ENCODE measurements around the gene AP2A1. TPM values are rescaled to one million over a fixed set of nuclear protein-coding genes. Genes with fewer than 3 reads are reported as not detected.

AP2A1 gene
- total and polyA plus RNA-seq, 2 experiments from 2014 or later = 64.9 to 124 TPM

DNA sequence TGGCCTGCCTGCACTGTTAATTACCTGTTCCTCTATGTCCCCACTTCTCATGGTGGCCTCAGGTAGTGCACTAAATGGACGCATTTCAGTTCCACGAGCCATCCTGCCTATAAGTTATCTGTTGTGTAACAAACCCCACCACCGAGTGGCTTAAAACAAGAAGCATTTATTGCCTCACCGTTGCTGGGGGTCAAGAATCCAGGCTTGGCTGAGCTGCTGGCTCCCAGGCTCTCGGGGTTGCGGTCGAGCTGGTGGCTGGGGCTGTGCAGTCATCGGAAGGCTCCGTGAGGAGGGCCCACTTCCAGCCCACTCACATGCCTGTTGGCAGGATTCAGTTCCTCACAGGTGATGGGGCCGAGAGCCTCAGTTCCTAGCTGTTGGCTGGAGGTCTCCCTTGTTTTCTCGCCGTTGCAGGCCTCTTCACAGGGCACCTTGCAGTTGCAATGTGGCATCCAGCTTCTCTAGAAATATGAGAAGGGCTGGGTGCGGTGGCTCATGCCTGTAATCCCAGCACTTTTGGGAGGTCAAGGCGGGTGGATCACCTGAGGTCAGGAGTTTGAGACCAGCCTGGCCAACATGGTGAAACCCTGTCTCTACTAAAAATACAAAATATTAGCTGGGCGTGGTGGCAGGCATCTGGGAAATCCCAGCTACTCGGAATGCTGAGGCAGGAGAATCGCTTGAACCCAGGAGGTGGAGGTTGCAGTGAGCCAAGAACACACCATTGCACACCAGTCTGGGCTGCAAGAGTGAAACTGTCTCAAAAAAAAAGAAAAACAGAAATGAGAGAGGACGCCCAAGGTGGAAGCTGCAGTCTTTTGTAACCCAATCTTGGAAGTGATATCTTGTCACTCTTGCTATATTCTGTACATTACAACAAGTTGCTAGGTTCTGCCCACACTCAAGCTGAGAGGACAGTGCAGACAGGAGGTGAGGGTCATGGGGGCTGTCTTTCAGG, 77.6 kb downstream of the AP2A1 start:
- H3K4me1 ChIP-seq (ENCODE audit: insufficient read depth) = peaks cover 9% of the 10 kb centered on the region
- H3K9me2 ChIP-seq (ENCODE audit: insufficient read depth) = no peaks in the 10 kb centered on the region
- no peaks in the 10 kb centered on the region for H3K27me3 ChIP-seq (replicated peaks; ENCODE audit: insufficient read depth)
- H4K20me1 ChIP-seq (ENCODE audit: insufficient read depth) = no peaks in the 10 kb centered on the region
- H3K9me3 ChIP-seq (ENCODE audit: low read depth) = no peaks in the 10 kb centered on the region
- no peak overlapping the region for H2AFZ ChIP-seq
- no peak overlapping the region for H3K9ac ChIP-seq
- in situ Hi-C loops (cut with MboI) = no loop called here
- H3K4me3 ChIP-seq = no peak overlapping the region
- H3K27ac ChIP-seq = no peak overlapping the region
- H3K4me2 ChIP-seq (ENCODE audit: unreplicated experiment) = no peak overlapping the region
- no peak for DNase-seq
- WGBS, 2 experiments (ENCODE audit: low coverage in 1 of 2, low lambda C conversion rate in 2 of 2, missing lambda C conversion rate in 2 of 2) = 85 to 87% methylated on average over 18 of the region's 18 CpGs
- H3K79me2 ChIP-seq (ENCODE audit: insufficient read depth) = peaks cover 2% of the 10 kb centered on the region; the same call in 1 of the 2 replicates
- peaks cover 26% of the 10 kb centered on the region for H3F3A ChIP-seq (ENCODE audit: insufficient read depth)
- no peaks in the 10 kb centered on the region; the same call in 1 of the 2 replicates for H3K36me3 ChIP-seq (ENCODE audit: low read depth)
- no peak for TF ChIP-seq EZH2phosphoT487 (IDR thresholded peaks at IDR 0.05; ENCODE audit: insufficient read depth, low read depth)
- TF ChIP-seq EZH2 (IDR thresholded peaks at IDR 0.05; ENCODE audit: insufficient read depth, poor library complexity, severe bottlenecking) = no peak

DNA sequence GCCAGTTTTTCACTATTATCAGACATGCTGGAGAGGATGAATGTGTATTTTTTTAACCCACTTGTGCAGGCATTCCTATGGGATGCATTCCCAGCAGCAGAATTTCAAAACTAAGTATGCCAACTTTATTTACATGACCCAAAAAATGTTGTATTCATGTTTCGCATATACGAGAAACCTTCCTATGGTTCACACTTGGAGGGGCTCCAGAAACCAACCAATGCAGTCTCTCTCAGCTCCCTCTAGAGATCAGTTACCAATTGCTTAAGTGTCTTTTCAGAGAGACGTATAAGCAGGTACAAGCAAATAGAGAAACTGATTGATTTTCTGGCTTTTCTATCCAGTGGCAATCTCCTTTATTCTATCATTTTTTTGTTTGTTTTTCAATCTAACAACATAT, 78.6 kb downstream of the AP2A1 start:
- H3K9ac ChIP-seq = no peak overlapping the region
- no peak overlapping the region for H3K27ac ChIP-seq
- WGBS, 2 experiments (ENCODE audit: low coverage in 1 of 2, low lambda C conversion rate in 2 of 2, missing lambda C conversion rate in 2 of 2) = 71 to 72% methylated on average over 3 of the region's 3 CpGs
- H3K27me3 ChIP-seq (replicated peaks; ENCODE audit: insufficient read depth) = no peaks in the 10 kb centered on the region
- H3K36me3 ChIP-seq (ENCODE audit: low read depth) = no peaks in the 10 kb centered on the region
- peaks cover 35% of the 10 kb centered on the region for H3F3A ChIP-seq (ENCODE audit: insufficient read depth)
- no peak overlapping the region for H3K4me3 ChIP-seq
- peaks cover 10% of the 10 kb centered on the region for H3K79me2 ChIP-seq (ENCODE audit: insufficient read depth)
- no peak overlapping the region for H3K4me2 ChIP-seq (ENCODE audit: unreplicated experiment)
- H3K9me3 ChIP-seq (ENCODE audit: low read depth) = no peaks in the 10 kb centered on the region
- in situ Hi-C loops (cut with MboI) = no loop called here
- no peaks in the 10 kb centered on the region for H3K9me2 ChIP-seq (ENCODE audit: insufficient read depth)
- DNase-seq = no peak
- H2AFZ ChIP-seq = no peak overlapping the region
- H4K20me1 ChIP-seq (ENCODE audit: insufficient read depth) = no peaks in the 10 kb centered on the region
- no peak for TF ChIP-seq EZH2phosphoT487 (IDR thresholded peaks at IDR 0.05; ENCODE audit: insufficient read depth, low read depth)
- TF ChIP-seq EZH2 (IDR thresholded peaks at IDR 0.05; ENCODE audit: insufficient read depth, poor library complexity, severe bottlenecking) = no peak
- H3K4me1 ChIP-seq (ENCODE audit: insufficient read depth) = peaks cover 9% of the 10 kb centered on the region

DNA sequence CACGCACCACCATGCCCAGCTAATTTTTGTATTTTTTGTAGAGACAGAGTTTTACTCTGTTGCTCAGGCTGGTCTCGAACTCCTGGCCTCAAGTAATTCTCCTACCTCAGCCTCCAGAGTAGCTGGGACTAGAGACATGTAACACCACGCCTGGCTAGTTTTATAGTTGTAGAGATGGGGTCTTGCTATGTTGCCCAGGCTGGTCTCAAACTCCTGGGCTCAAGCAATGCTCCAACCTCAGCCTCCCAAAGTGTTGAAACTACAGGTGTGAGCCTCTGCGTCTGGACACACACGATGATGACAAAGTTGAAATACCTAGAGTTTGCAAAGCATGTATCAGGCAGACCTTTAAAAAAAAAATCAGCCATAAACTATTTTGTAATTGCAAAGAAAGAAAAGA, 79.6 kb downstream of the AP2A1 start:
- Histone ChIP-seq H3K27ac (no peak overlapping the region), H3K9ac (no peak overlapping the region), H3K79me2 (ENCODE audit: insufficient read depth) (peaks cover 10% of the 10 kb centered on the region), H3K4me3 (no peak overlapping the region), H3K9me3 (ENCODE audit: low read depth) (no peaks in the 10 kb centered on the region), H3K36me3 (ENCODE audit: low read depth) (no peaks in the 10 kb centered on the region), H3K4me2 (ENCODE audit: unreplicated experiment) (no peak overlapping the region), H3K4me1 (ENCODE audit: insufficient read depth) (peaks cover 9% of the 10 kb centered on the region), H3F3A (ENCODE audit: insufficient read depth) (peaks cover 29% of the 10 kb centered on the region), H3K9me2 (ENCODE audit: insufficient read depth) (no peaks in the 10 kb centered on the region), H2AFZ (no peak overlapping the region), H3K27me3 (replicated peaks; ENCODE audit: insufficient read depth) (no peaks in the 10 kb centered on the region), H4K20me1 (ENCODE audit: insufficient read depth) (no peaks in the 10 kb centered on the region)
- in situ Hi-C loops (cut with MboI) = no loop called here
- no peak for DNase-seq
- 83 to 92% methylated on average over 5 of the region's 5 CpGs for WGBS, 2 experiments (ENCODE audit: low coverage in 1 of 2, low lambda C conversion rate in 2 of 2, missing lambda C conversion rate in 2 of 2)
- TF ChIP-seq EZH2 (IDR thresholded peaks at IDR 0.05; ENCODE audit: insufficient read depth, poor library complexity, severe bottlenecking) (no peak), EZH2phosphoT487 (IDR thresholded peaks at IDR 0.05; ENCODE audit: insufficient read depth, low read depth) (no peak)

DNA sequence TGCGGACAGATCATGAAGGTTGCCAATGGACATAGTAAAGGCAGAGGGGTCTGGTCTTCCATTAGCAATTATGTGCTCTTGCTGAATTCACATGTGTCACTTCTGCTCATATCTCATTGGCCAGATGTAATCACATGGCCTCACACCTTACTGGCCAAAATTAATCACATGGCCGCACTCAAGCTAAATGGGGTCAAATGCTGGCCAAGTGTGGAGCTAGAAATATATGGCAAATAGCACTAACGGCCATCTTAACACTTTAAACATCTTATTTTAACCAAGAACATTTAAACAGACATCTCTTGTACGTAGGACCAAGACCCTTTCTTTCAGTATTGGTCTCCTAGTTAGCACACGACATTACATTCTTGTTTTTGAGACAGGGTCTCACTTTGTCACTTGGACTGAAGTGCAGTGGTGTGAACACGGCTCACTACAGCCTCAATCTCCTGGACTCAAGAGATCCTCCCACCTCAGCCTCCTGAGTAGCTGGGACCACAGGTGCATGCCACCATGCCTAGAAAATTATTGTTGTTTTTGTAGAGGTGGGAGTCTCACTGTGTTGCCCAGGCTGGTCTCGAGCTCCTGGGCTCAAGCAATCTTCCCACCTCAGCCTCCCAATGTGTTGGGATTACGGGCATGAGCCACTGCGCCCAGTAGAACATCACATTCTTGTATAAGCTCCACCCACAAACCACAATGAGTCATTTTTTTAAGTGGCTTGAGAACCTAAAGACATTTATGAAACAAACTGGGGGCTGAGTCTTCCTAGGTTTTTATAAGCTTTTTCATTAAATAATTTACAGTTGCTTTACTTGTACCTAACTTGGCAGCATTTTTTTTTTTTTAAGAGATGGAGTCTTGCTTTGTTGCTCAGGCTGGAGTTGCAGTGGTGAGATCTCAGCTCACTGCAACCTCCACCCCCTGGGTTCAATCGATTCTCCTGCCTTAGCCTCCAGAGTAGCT, 81.2 kb downstream of the AP2A1 start:
- no peak overlapping the region for H2AFZ ChIP-seq
- no peaks in the 10 kb centered on the region for H3K27me3 ChIP-seq (replicated peaks; ENCODE audit: insufficient read depth)
- in situ Hi-C loops (cut with MboI) = no loop called here
- peak overlapping the region; percentile 52 for H3K27ac ChIP-seq
- H3K4me2 ChIP-seq (ENCODE audit: unreplicated experiment) = peak overlapping the region; percentile 21
- H4K20me1 ChIP-seq (ENCODE audit: insufficient read depth) = no peaks in the 10 kb centered on the region; the same call in 1 of the 2 replicates
- H3K4me3 ChIP-seq = no peak overlapping the region
- H3K9ac ChIP-seq = 0 out of 2 replicates have a peak overlapping the region, but pooled peaks have one; percentile 19
- TF ChIP-seq EZH2phosphoT487 (IDR thresholded peaks at IDR 0.05; ENCODE audit: insufficient read depth, low read depth) (no peak), EZH2 (IDR thresholded peaks at IDR 0.05; ENCODE audit: insufficient read depth, poor library complexity, severe bottlenecking) (no peak)
- H3K36me3 ChIP-seq (ENCODE audit: low read depth) = no peaks in the 10 kb centered on the region
- H3F3A ChIP-seq (ENCODE audit: insufficient read depth) = peaks cover 32% of the 10 kb centered on the region
- WGBS, 2 experiments (ENCODE audit: low coverage in 1 of 2, low lambda C conversion rate in 2 of 2, missing lambda C conversion rate in 2 of 2) = 71 to 80% methylated on average over 10 of the region's 10 CpGs
- no peaks in the 10 kb centered on the region for H3K9me3 ChIP-seq (ENCODE audit: low read depth)
- peak; percentile 86 for DNase-seq
- peaks cover 13% of the 10 kb centered on the region for H3K4me1 ChIP-seq (ENCODE audit: insufficient read depth)
- no peaks in the 10 kb centered on the region for H3K9me2 ChIP-seq (ENCODE audit: insufficient read depth)
- H3K79me2 ChIP-seq (ENCODE audit: insufficient read depth) = peaks cover 24% of the 10 kb centered on the region
